HG03060 (cell line): ENCODE results near the gene CHIA.

ENCODE experiments used
- ATAC-seq: cut with Tn5 transposase; IDR thresholded peaks from one replicate; pipeline ENCODE4 v1.9.1; 2021; ENCODE audit warnings: low read depth, moderate number of reproducible peaks; ENCODE audit not compliant: unreplicated experiment

CHIA gene

GRCh38 chr1:111290630-111291029 is at the start of gene CHIA:
TSS of gene CHIA (plus strand) at chr1:111290851. CDS start at chr1:111310468, 19,617 bp downstream.
- ATAC-seq: no peak

GRCh38 chr1:111241797-111242196 is 48.9 kb upstream of the CHIA start:
- ATAC-seq: no peak

GRCh38 chr1:111242805-111243523 is 47.7 kb upstream of the CHIA start:
- ATAC-seq: no peak

GRCh38 chr1:111247125-111247838 is 43.4 kb upstream of the CHIA start:
- no peak for ATAC-seq

GRCh38 chr1:111249960-111250359 is 40.7 kb upstream of the CHIA start:
- no peak for ATAC-seq

GRCh38 chr1:111251570-111251969 is 39.1 kb upstream of the CHIA start:
- no peak for ATAC-seq

- ATAC-seq: no peak
These were observed 37.9 kb upstream of the CHIA start for GRCh38 chr1:111252786-111253185.

GRCh38 chr1:111253876-111254275 is 36.8 kb upstream of the CHIA start:
- ATAC-seq: no peak

GRCh38 chr1:111256988-111257658 is 33.5 kb upstream of the CHIA start:
- no peak for ATAC-seq

- ATAC-seq: no peak
These were observed 22.7 kb upstream of the CHIA start for GRCh38 chr1:111267801-111268508.

- ATAC-seq: no peak
These were observed 20.7 kb upstream of the CHIA start for GRCh38 chr1:111269825-111270406.

GRCh38 chr1:111270771-111271463 is 19.7 kb upstream of the CHIA start:
- ATAC-seq: no peak

GRCh38 chr1:111271464-111271801 is 19.2 kb upstream of the CHIA start:
- no peak for ATAC-seq

GRCh38 chr1:111272081-111272480 is 18.6 kb upstream of the CHIA start:
- no peak for ATAC-seq

- ATAC-seq: no peak
These were observed 16.0 kb upstream of the CHIA start for GRCh38 chr1:111274653-111275052.

- no peak for ATAC-seq
These were observed 15.6 kb upstream of the CHIA start for GRCh38 chr1:111275079-111275478.

GRCh38 chr1:111275780-111276433 is 14.7 kb upstream of the CHIA start:
- ATAC-seq: no peak

- no peak for ATAC-seq
These were observed 11.5 kb upstream of the CHIA start for GRCh38 chr1:111279144-111279543.

GRCh38 chr1:111280267-111280666 is 10.4 kb upstream of the CHIA start:
- ATAC-seq: no peak

- ATAC-seq: no peak
These were observed 9.2 kb upstream of the CHIA start for GRCh38 chr1:111281411-111281810.
